NCI-H446 treated with DMSO at 0.1 percent for 48 hours (cell line): ENCODE data around the gene METAP1D.
"Not testable (repeated sequence)": the region's sequence is repeated elsewhere in the genome, so short reads cannot be mapped to it uniquely, and the experiment has no call there.

Source experiments
- DNase-seq: peaks from one replicate; lab custom pipeline; 2025; lab: John Stamatoyannopoulos, UW

METAP1D gene

DNA sequence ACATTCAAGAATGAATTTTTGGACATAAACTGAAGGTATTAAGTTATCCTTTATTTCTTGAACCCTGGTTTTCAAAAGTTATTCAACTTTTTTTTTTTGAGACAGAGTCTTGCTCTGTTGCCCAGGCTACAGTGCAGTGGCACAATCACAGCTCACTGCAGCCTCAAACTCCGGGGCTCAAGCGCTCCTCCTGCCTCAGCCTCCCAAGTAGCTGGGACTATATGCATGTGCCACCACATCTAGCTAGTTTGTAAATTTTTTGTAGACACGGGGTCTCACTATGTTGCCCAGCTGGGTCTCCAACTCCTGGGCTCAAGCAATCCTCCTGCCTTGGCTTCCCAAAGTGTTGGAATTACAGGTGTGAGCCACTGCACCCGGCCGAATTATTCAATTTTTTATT is 2.7 kb upstream of the METAP1D start:
- not testable (repeated sequence) for DNase-seq

DNA sequence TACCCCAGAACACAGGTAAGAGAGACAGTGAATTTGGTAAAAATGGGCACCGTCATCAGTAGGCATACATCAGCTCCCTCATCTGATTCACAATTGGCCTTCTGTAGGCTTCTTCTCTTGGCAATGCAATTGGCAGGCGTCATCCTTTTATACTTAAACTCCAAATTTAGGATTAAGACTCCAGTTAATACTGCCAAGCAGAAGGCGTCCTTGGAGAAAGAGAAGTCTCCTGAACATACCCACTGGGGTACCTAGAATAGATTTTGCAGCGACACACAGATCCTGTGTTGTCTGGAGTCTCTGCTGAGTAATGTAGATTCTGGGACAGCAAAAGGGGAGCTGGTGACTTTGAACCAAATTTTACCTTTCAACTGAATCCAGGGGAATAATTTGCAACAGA is 592 bp upstream of the METAP1D start:
- DNase-seq, result no peak

DNA sequence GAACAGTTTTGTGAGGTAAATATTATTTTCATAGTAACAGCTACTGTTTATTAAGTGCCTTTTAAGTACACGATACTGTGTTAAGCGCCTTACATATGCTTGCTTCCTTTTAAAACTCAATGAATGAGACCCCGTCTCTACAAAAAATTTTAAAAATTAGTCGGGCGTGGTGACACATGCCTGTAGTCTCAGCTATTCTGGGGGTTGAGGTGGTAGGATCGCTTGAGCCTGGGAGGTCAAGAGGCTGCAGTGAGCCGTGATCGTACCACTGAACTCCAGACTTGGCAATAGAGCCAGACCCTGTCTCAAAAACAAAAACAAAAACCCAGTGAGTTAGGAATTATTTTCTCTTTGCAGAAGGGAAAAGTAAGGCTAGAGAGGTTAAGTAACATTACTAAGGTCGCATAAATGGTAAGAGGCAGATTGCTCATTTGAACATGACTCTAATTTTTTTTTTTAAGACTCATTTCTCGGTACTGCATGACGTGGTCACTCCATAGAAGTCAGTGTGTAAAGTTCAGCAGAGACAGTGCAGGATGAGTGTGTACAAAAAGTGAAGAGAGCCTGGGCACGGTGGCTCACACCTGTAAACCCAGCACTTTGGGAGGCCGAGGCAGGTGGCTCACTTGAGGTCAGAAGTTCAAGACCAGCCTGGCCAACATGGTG is 1.1 kb downstream of the METAP1D start:
- no peak for DNase-seq

DNA sequence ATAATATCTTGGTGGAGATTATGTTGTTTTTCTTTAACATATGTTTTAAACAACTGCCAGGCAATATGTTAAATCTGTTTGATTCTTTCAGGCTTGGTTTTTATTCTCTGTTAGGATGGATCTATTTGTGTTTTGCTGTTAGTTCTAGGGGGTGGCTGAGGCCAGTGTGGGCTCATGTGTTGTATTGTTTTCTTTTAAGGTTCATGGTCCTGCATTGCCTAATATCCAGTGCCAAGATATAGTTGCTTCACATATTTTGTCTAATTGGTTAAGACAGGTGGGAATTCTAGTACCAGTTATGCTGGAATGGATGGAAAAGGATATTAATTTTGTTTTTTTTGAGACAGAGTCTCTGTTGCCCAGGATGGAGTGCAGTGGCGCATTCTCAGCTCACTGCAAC is 7.6 kb downstream of the METAP1D start:
- no peak for DNase-seq

DNA sequence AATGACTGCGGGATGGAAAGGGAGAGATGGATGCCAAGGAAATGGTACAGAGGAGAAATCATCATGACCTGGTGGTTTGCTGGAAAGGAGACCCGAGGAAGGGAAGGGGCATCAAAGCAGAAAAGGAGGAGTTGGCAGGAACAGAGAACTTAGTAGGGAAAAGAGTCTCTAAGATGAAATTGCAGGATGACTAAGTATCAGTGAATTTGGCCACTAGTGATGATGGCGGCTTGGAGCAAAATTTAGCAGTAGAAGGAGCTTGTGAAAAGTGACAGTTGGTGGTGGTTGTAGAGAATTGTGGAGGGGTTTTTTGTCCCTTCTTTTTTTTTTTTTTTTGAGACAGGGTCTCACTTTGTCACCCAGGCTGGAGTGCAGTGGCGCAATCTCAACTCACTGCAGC is 10.1 kb downstream of the METAP1D start:
- no peak for DNase-seq

DNA sequence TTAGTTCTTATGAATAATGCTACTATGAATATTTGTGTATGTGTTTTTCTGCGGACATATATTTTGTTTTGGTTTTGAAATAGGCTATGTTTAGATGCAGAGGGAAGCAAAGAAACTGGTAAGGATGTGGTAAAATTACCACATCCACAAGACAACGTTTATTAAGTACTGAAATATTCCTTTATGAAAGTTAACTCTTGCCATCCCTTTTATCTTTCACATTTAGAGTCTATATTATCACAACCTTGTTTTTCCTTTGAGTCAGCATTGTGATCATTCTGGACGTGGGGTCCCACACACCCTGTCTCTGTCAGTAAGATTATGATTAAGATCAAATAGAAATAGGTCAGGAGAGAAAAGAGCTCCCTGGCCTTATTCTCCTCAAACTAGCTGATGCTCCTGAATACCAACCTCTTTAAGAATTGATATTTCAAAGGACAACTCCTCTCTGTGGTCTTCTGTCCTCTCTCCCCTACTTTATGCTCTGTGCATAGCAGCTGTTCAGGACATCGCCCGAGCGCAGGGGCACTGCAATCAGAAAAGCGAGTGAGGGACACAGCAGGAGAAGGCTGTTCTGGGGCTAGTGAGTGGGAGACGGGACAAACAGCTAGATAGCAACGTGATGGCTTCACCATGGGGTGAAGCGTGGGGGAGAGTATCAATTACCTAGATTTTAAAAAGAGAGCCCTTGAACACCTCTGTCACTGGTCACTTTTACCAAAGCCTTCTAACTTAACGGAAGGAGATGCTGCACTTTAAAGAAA is 12.2 kb downstream of the METAP1D start:
- no peak for DNase-seq

DNA sequence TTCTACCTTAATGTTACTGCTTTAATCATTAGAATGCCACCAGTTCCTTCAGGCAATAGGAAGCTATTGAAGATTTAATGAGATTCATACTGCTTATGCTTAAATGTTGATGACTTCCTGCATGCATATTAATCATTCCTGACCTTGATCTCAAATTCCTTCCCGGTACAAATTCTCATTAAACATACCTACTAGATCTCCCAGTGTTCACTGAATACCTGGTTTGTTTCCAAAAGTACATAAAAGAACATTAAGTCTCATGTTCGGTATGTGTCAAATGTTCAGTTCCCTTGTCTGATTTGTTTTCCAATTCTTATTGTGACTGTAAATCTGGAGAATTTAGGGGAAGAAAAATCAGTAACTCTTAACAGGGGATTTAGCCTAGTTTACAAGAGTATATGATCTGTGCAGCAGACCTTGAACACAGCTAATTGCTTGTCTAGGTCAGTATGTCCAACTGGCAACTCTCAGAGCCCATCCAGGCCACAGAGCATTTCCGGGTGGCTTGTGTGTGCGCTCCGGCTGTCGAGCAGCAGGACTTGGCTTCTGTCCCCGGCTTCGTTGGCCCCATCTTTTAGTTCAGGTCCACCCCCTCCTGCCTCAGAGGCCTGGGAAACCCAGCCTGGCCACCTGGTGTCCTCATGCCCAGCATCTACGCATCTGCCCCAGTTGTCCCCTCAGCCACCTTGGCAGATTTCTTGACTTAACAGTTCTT is 13.1 kb downstream of the METAP1D start:
- peak; percentile 10 for DNase-seq

DNA sequence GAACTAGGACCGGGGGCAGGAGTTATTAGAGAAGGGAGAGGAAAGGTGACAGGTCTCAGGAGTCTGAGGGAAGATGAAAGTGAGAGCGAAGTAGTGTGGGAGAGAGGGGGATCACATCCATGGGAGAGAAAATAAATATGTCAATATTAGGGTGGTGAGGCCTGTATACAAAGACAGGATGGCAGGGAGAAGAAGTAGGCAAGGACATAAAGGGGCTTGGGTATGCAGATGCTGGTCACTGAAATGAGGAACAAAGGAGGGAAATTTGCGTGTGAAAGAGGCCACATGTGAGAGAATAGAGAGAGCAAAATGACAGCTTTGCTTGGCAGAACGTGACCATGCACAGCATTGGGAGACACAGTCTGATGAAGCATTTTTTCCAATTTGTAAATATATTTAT is 13.6 kb downstream of the METAP1D start:
- no peak for DNase-seq

DNA sequence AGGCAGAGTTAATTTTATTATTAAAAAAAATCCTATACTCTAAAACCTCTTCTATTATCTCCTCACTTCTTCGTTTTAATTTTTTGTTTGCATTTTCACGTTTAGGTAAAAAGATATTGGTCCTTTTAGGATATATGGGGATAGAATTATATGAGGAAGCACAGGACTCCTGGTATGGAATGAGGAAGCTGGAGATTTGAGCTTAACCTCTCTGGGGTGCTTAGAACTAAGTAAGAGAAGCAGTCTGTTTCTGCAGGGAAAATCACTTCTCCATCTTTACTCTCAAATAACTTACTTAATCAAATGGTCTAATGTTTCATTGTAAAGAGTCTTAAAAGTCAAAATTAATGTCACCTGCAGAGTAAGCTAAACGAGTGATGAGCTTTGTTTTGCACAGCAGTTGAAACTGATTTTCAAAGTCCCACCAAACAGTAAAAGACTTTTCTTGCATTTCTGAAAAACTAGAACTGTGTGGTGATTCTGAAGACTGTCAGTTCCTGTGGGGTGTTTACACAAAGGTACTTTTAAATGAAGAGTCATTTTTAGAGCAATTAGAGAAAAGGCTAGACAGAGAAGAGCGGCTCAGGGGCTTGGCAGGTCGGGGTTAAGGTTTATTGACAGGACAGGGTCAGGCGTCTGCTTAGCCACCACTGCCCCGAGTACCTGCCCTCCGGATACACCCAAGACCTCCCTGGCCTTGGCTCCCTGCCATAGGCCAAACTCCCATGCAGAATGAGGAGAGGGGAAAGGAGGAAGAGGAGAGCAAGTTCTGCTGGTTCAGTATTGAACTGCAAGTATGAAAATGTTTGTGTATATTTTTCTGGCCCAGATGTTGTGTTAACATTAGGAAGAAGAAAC is 21.6 kb downstream of the METAP1D start:
- no peak for DNase-seq

DNA sequence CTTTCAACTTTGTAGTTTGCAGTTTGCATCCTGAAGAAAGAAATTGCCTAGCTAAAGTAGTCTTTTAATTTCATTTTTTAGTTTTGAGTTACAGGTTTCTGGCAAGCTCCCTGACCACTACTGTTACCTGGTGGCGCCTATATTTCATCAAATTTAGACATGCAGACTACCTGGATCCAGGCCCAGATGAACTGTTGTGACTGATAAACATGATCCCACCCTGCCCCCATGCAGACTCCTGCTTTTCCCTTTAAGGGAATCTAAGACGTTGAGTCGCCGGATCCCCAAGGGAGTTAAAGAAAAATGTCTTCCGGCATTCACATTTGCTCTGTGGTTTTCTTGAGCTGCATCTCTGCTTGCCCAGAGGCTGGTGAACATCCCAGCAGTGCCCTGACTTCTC is 22.2 kb downstream of the METAP1D start:
- no peak for DNase-seq

DNA sequence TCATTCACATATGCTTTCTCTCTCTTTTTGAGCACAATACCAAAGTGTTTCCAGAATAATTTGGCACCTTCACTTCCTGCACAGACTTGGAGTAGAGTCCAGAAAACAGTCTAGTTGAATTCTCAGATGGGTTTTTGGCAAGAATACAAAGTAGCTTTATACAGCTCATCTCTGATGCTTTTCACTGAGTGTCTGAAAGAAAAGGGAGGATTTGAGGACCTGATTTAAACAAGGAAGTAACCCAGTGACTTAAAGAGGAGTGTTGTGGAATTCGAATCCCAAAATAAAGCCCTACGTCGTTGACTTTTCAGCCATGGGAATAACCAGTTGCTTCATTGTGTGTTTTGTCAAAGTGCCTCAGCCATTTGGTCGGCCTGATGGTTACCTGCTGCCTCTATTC is 31.8 kb downstream of the METAP1D start:
- peak; percentile 38 for DNase-seq

DNA sequence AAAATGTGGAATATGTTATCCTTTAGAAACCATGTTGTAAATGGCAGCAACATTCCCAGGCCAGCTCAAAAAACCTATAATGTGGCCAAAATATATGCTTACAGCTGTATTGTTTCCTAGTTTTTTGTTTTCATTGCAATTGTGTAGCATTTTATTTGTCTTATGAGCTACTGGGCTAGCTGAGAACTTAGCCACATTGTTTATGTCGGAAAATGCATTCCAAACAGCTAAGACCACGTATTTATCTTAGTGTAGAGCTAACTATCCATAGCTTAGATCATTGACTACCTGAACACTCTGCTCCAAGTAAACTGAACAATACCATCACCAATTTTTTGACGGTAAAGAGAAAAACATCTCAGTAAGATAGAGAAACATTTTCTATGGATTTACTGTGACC is 38.4 kb downstream of the METAP1D start:
- DNase-seq, result no peak

DNA sequence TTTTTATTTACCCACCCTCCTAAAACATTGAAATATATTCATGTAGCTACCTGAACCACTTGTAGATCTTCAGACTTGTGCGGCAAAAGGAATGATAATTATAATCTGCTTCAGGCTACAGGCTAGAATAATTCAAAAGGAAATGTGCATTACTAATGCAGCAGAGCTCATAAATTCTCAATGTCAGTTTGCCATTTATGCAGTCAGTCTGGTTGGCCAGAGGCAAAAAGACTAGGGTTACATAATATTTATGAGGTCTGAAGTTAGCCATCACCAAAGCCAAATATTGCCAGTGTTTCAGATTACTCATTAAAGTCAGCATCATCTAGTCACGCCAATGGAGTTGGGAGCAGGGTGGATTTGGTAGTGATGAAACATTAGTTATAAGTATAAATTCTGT is 38.9 kb downstream of the METAP1D start:
- DNase-seq, result no peak

DNA sequence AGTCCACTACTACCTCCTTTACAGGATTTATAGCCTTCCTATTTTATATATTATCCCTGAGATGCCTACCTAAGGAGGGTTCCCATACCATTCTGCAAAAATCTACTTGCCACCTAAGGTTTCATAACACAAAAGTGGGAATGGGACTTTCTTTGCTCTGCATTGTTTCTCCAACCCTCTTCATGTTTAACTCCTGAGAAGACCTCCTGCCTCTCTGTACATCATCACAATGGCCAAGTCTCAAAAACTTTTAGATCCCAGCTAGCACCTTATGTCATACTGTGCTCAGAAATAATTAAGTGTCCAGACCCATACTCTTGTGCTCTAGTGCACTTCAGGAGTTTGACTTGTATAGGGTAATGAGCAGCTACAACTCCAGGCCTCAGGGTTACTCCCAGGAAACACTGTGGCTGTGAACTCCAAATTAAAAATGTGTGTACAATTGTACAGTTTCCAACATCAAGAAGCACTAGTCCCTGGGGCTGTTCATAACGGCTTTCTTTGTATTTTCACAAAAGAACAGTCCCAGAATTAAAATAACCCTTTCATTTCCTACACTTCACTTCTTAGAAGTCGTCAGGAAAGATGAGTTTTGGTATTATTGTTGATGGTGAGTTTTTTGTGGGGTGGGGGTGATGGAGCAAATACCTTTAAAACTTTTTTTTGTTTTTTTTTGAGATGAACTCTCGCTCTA is 39.4 kb downstream of the METAP1D start:
- DNase-seq, result no peak

DNA sequence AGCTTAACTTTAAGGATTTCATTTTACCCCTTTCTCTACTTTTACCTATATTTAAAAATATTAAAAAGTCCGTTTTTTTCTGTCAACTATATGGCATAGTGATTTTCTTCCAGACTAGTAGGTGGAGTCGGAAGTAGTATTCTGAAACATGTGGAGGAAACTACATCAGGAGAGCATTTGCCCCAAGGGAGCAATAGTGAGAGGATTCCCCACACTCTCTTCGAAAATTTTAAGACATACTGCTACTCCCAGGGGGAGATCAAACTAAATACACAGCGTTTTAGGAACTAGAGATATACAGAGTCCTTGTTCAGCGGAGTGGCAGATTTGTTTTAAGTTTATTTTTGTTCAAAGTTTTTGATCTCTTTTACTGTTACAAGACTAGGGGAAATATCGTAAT is 40.6 kb downstream of the METAP1D start:
- no peak for DNase-seq

DNA sequence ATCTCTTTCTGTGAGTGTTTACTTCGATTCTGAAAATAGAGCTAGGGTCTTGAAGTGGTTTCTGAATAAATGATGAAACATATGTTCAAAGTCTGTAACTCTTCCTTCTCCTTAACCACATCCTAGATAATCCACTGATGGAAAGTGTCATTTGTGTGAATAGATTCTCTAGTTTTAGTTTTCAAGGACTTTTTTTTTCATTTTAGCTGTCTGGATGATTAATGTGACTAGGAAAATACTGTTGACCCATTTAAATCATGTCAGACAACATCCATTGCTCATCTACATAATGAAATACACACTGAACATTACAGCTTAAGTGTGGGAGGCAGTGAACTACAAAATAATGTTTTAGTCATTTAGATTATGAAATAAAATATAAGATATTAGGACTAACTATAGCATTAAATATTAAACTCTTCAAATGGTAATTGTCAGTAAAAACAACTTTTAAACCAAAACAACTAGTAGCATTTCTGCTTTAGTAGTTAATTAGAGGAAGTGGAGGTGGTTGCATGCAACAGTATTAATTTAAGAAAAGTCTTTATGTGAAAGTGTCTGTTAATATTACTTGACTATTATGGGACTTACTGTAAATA is 46.4 kb downstream of the METAP1D start:
- no peak for DNase-seq

DNA sequence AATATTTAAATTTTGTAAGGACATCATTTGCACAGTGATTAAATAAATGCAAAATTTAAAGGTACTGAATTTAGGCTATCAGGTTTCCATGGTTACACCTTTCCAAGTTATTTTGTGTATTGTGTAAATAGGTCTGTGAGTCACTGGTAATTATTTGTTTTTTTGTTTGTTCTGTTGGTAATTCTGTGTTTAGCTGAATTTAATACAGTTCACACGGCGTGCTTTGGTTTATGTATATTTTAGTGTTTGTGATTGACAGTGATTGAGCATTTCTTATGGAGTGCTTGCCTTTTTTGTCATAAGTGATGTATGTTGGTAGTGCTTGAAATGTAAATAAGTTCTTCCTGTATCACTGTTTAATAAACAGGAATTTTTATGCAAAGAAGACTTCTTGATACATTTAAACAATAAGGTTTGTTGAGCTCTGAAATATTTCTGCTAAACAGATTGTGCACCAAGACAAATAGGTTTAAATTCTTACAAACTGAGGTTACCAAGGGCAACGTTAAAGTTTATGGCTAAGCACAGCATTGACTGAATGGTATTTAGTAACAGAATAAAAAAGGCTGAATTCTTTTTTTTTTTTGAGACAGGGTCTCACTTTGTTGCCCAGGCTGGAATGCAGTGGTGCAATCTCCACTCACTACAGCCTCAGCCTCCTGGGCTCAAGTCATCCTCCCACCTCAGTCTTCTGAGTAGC is 47.3 kb downstream of the METAP1D start:
- no peak for DNase-seq

DNA sequence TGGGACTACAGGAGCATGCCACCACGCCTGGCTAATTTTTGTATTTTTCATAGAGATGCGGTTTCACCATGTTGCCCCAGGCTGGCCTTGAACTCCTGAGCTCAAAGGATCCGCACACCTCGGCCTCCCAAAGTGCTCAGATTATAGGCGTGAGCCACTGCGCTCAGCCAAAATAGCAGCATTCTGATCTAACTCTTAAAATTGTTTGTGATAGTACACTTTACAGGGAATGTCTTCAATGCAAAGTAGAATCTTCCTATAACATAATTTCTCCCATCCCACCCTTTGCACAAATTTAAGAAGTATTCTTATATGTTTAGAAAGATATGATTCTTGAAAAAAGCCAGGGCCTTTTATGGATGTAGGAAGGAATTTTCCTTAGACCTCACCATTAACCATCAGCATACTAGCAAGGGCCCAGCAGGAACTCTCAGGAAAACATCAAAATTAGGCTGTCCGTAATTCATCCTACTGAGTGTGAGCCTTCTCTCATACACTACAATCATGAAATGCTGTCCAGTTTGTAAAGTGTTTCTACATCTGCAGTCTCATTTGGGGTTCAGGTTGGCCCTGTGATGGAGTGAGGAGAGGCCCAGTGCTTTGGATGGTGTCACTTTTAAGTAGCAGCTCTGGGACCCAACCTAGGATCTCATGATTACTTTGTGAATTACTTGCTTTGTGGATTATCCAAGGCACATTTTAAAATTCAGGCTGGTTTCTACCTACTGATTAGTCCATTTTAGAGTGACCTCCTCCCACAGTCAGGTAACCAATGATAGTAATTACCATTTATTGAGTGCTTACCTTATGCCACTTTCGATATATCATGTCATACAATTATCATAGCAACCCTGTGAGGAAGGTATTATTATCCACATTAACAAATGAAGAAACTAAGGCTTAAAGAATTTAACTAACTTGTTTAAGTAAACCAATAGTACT is 48.1 kb downstream of the METAP1D start:
- DNase-seq, result no peak
